ENCODE measurements around the gene TEX36.

- TF ChIP-seq, protein P1, sequence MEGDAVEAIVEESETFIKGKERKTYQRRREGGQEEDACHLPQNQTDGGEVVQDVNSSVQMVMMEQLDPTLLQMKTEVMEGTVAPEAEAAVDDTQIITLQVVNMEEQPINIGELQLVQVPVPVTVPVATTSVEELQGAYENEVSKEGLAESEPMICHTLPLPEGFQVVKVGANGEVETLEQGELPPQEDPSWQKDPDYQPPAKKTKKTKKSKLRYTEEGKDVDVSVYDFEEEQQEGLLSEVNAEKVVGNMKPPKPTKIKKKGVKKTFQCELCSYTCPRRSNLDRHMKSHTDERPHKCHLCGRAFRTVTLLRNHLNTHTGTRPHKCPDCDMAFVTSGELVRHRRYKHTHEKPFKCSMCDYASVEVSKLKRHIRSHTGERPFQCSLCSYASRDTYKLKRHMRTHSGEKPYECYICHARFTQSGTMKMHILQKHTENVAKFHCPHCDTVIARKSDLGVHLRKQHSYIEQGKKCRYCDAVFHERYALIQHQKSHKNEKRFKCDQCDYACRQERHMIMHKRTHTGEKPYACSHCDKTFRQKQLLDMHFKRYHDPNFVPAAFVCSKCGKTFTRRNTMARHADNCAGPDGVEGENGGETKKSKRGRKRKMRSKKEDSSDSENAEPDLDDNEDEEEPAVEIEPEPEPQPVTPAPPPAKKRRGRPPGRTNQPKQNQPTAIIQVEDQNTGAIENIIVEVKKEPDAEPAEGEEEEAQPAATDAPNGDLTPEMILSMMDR (IDR thresholded peaks at IDR 0.05) = no peak
- no peak for TF ChIP-seq POLR2A (IDR thresholded peaks at IDR 0.05)
These were observed 28.3 kb upstream of the TEX36 start for GRCh38 chr10:125711110-125711750.
